ENCODE results near the gene RAB3IL1. TPM values are rescaled to one million over a fixed set of nuclear protein-coding genes. Genes with fewer than 3 reads are reported as not detected.

The RAB3IL1 gene
- total RNA-seq, 4 donors from 2014 or later, result 1.1 to 28.1 (median 5.7) TPM

DNA sequence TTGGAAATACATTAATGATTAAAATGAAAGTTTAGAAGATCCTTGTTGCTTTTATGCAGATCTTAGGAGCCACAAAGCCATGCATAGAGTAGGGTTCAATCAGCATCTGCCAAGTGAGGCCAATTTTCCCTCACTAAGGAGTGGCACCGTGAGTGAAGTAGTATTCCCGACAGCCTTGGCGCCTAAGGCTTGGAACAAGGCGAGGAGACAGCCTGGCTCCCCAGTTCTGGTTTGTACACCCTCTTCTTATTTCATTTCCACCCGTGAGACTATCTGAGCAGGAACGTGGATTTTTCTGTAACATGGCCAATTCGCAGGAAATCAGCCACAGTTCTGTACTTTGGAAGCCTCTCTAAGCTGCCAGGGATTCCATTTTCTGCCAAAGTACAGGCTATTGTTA lies 66.7 kb downstream of the RAB3IL1 start:
- H3K27ac ChIP-seq, result no peak overlapping the region
- peak in 1 of 3 donors; percentile 43 for DNase-seq
- H3K27me3 ChIP-seq, result no peaks in the 10 kb centered on the region
- H3K9me3 ChIP-seq, result no peaks in the 10 kb centered on the region
- TF ChIP-seq, protein P1, sequence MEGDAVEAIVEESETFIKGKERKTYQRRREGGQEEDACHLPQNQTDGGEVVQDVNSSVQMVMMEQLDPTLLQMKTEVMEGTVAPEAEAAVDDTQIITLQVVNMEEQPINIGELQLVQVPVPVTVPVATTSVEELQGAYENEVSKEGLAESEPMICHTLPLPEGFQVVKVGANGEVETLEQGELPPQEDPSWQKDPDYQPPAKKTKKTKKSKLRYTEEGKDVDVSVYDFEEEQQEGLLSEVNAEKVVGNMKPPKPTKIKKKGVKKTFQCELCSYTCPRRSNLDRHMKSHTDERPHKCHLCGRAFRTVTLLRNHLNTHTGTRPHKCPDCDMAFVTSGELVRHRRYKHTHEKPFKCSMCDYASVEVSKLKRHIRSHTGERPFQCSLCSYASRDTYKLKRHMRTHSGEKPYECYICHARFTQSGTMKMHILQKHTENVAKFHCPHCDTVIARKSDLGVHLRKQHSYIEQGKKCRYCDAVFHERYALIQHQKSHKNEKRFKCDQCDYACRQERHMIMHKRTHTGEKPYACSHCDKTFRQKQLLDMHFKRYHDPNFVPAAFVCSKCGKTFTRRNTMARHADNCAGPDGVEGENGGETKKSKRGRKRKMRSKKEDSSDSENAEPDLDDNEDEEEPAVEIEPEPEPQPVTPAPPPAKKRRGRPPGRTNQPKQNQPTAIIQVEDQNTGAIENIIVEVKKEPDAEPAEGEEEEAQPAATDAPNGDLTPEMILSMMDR (IDR thresholded peaks at IDR 0.05), result no peak
- H3K36me3 ChIP-seq, result peaks cover 0 to 52% (median 0%) of the 10 kb centered on the region in 3 donors
- no peak overlapping the region for H3K4me3 ChIP-seq
- H3K4me1 ChIP-seq, result no peaks in the 10 kb centered on the region

DNA sequence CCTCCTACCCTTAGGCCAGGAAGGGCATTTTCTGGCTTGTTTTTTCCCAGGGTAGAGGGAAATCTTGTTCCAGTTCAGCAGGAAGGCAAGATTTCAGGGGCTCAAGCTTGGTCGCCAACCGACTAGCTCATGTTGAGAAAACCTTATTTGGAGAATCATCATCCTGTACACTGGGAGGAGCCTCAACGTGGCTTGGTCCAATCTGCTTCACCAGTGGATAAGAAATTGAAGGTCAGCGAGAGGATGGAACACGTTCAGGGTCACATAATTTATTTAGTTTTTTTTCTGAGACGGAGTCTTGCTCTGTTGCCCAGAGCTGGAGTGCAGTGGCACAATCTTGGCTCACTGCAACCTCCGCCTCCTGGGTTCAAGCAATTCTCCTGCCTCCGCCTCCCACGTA lies 68.7 kb downstream of the RAB3IL1 start:
- TF ChIP-seq, protein P1 (IDR thresholded peaks at IDR 0.05), result no peak
- TF ChIP-seq POLR2A (IDR thresholded peaks at IDR 0.05), result no peak

DNA sequence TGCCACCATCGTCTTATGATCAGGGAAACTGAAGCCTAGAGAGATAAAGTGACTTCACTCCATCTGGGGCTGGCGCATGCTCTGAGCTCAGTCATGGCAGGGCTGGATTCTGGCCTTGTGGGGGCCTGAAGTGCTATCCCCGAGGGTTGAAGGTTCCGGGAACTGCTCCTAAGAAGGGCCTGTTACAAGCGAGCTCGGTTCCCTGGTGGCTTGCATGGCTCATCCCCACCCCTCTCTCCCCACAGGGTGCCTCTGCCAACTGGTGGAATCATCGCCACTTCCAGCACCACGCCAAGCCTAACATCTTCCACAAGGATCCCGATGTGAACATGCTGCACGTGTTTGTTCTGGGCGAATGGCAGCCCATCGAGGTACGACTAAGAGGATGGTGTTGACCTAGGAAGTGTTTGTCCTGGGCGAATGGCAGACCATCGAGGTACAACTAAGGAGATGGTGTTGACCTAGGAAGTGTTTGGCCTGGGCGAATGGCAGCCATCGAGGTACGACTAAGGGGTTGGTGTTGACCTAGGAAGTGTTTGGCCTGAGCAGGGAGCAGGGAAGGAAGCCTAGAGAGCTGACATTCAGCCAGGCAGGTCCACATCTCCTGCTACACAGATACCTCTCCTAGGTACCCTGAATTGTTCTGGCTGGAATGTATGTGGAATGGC lies 69.3 kb downstream of the RAB3IL1 start:
- DNase-seq, result no peak
- no peak overlapping the region for H3K27ac ChIP-seq
- H3K9me3 ChIP-seq, result no peaks in the 10 kb centered on the region
- peaks cover 0 to 43% (median 0%) of the 10 kb centered on the region in 3 donors for H3K36me3 ChIP-seq
- H3K27me3 ChIP-seq, result no peaks in the 10 kb centered on the region
- TF ChIP-seq POLR2A (IDR thresholded peaks at IDR 0.05), result no peak
- TF ChIP-seq, protein P1 (IDR thresholded peaks at IDR 0.05), result no peak
- H3K4me3 ChIP-seq, result no peak overlapping the region
- no peaks in the 10 kb centered on the region for H3K4me1 ChIP-seq

More for the DNA sequence above, 68.7 kb downstream of the RAB3IL1 start:
- Histone ChIP-seq H3K4me1 (no peaks in the 10 kb centered on the region), H3K4me3 (no peak overlapping the region), H3K9me3 (no peaks in the 10 kb centered on the region), H3K36me3 (peaks cover 0 to 43% (median 0%) of the 10 kb centered on the region in 3 donors), H3K27me3 (no peaks in the 10 kb centered on the region), H3K27ac (no peak overlapping the region)
- no peak for DNase-seq

Small RNAs within 50 kb of the gene (small RNA-seq; reads per million reads assigned to genes)
- gene MIR6746 (0 reads per million in 2 donors), gene RNU6-1243P (0 reads per million in 2 donors)

Other genes starting within 250 kb of the RAB3IL1 start
- gene DAGLA, start 237.2 kb downstream of the RAB3IL1 start, total RNA-seq, result 10 to 100 TPM in 2 of 4 donors, 1 to 10 TPM in 2; 5.8 to 18.9 (median 10.2) TPM
- gene MYRF, start 164.9 kb downstream of the RAB3IL1 start, total RNA-seq, result 10 to 100 TPM; 18.2 to 80.9 (median 49.9) TPM
- 10 to 100 TPM in 3 of 4 donors, not detected in 1; 28.7 to 34.7 (median 34.5) TPM for gene TMEM258, start 125.0 kb downstream of the RAB3IL1 start, total RNA-seq
- 10 to 100 TPM in 1 of 4 donors, 1 to 10 TPM in 3; 4.3 to 33.0 (median 8.8) TPM for gene FEN1, start 124.7 kb downstream of the RAB3IL1 start, total RNA-seq
- gene FADS1, start 100.6 kb downstream of the RAB3IL1 start, total RNA-seq, result 1 to 10 TPM; 4.9 to 9.9 (median 6.7) TPM
- gene FADS2, start 89.3 kb downstream of the RAB3IL1 start, total RNA-seq, result 10 to 100 TPM in 2 of 4 donors, 1 to 10 TPM in 2; 1.6 to 30.7 (median 12.0) TPM
- gene FADS3, start 26.0 kb downstream of the RAB3IL1 start, total RNA-seq, result 10 to 100 TPM in 3 of 4 donors, 1 to 10 TPM in 1; 9.5 to 76.7 (median 18.4) TPM
- 1 to 10 TPM in 3 of 4 donors, under 1 TPM in 1; 0.47 to 4.1 (median 2.3) TPM for gene BEST1, start 32.8 kb upstream of the RAB3IL1 start, total RNA-seq
- 1,000 to 10,000 TPM; 3,399 to 5,471 (median 4,336) TPM for gene FTH1, start 50.1 kb upstream of the RAB3IL1 start, total RNA-seq
- 100 to 1,000 TPM in 1 of 4 donors, 10 to 100 TPM in 3; 21.4 to 120 (median 31.4) TPM for gene INCENP, start 206.4 kb upstream of the RAB3IL1 start, total RNA-seq

All from Peyer's patch (tissue), 4 donors.